H1 (cell line): ENCODE results near the gene LITAF. TPM values are rescaled to one million over a fixed set of nuclear protein-coding genes. Genes with fewer than 3 reads are reported as not detected.

Experiments
- CBX8 ChIP-seq: fragments of 300-800, 300-1000 bp; sonication (generic); IDR thresholded peaks from 2 replicates; pipeline ENCODE4 v1.7.1; 2016; ENCODE audit warnings: low read depth, low read length, borderline replicate concordance
- CEBPB ChIP-seq: IDR thresholded peaks from 2 replicates; pipeline ENCODE4 v1.6.1; 2012; ENCODE audit warnings: low read depth, low read length
- CHD1 ChIP-seq: IDR thresholded peaks from 2 replicates; pipeline ENCODE4 v1.6.1; 2012; ENCODE audit warnings: low read depth, low read length, improper control_type of control experiment
- EP300 ChIP-seq, 2 experiments: IDR thresholded peaks; 1 replicate in 1 of 2; 2 replicates in 1 of 2; pipeline ENCODE4 v1.6.1; 2011 to 2012; ENCODE audit warnings: low read depth in 2 of 2, low read length in 2 of 2, mild to moderate bottlenecking in 2 of 2, borderline replicate concordance in 1 of 2, inconsistent platforms in 1 of 2, moderate library complexity in 1 of 2
- EZH2 ChIP-seq: fragments of 200-600 bp; sonication (generic); IDR thresholded peaks from 2 replicates; pipeline ENCODE4 v1.7.1; 2012; ENCODE audit warnings: low read depth, mild to moderate bottlenecking, moderate library complexity, low read length, inconsistent platforms; ENCODE audit not compliant: severe bottlenecking
- FOSL1 ChIP-seq: IDR thresholded peaks from 2 replicates; pipeline ENCODE4 v1.6.1; 2011; ENCODE audit warnings: mild to moderate bottlenecking, low read depth, low read length, moderate library complexity; ENCODE audit not compliant: insufficient read depth
- HDAC2 ChIP-seq, 2 experiments: fragments of 300-600 bp in 1 of 2; sonication (generic) in 1 of 2; IDR thresholded peaks; 2 replicates each; pipeline ENCODE4 v1.6.1; 2011 to 2012; ENCODE audit warnings: low read depth in 2 of 2, low read length in 2 of 2, mild to moderate bottlenecking in 2 of 2, moderate library complexity in 2 of 2, borderline replicate concordance in 1 of 2, inconsistent platforms in 1 of 2
- HDAC6 ChIP-seq: IDR thresholded peaks from one replicate; pipeline ENCODE4 v1.7.1; 2012; ENCODE audit warnings: low read depth, mild to moderate bottlenecking, inconsistent platforms, low read length, moderate library complexity
- KDM5A ChIP-seq: fragments of 200-600 bp; IDR thresholded peaks from 2 replicates; pipeline ENCODE4 v1.7.1; 2012; ENCODE audit warnings: mild to moderate bottlenecking, low read length, inconsistent platforms, mixed read lengths
- MAFK ChIP-seq: IDR thresholded peaks from 2 replicates; pipeline ENCODE4 v1.6.1; 2012; ENCODE audit warnings: low read depth, mild to moderate bottlenecking, improper control_type of control experiment, low read length
- RFX5 ChIP-seq: IDR thresholded peaks from 2 replicates; pipeline ENCODE4 v1.6.1; 2011; ENCODE audit warnings: low read depth, low read length, improper control_type of control experiment, borderline replicate concordance
- RNF2 ChIP-seq: fragments of 200-900, 300-1000 bp; sonication (generic); IDR thresholded peaks from 2 replicates; pipeline ENCODE4 v1.7.1; 2016; ENCODE audit warnings: borderline replicate concordance, low read depth, mild to moderate bottlenecking, antibody characterized with exemption, low read length; ENCODE audit not compliant: poor library complexity, severe bottlenecking; ENCODE audit errors: missing control alignments
- RXRA ChIP-seq: IDR thresholded peaks from 2 replicates; pipeline ENCODE4 v1.6.1; 2011; ENCODE audit warnings: low read depth, mild to moderate bottlenecking, low read length, moderate library complexity; ENCODE audit not compliant: insufficient read depth
- SUZ12 ChIP-seq: fragments of 200-600 bp; sonication (generic); IDR thresholded peaks from 2 replicates; pipeline ENCODE4 v1.6.1; 2012; ENCODE audit warnings: mild to moderate bottlenecking, inconsistent platforms, low read length, moderate library complexity, mixed read lengths
- TAF1 ChIP-seq: IDR thresholded peaks from 2 replicates; pipeline ENCODE4 v1.6.1; 2011; ENCODE audit warnings: mild to moderate bottlenecking, low read depth, low read length
- TBP ChIP-seq: IDR thresholded peaks from 2 replicates; pipeline ENCODE4 v1.6.1; 2011; ENCODE audit warnings: low read depth, low read length, improper control_type of control experiment
- TEAD4 ChIP-seq: IDR thresholded peaks from 2 replicates; pipeline ENCODE4 v1.6.1; 2012; ENCODE audit warnings: low read depth, low read length, inconsistent platforms, mixed read lengths
- polyA plus RNA-seq, 7 experiments: library from polyadenylated mRNA; depleted of rRNA in 3 of 7; stranded (reverse) in 5 of 7; unstranded in 2 of 7; fragments of >200 nt in 5 of 7; fragments of 200-250 nt in 2 of 7; gene quantifications; 1 replicate in 5 of 7; 2 replicates in 1 of 7; 4 replicates in 1 of 7; pipeline versions ENCODE4 v1.2.1 to v1.2.3, GENCODE V29; 2011 to 2013; ENCODE audit warnings: missing spikeins in 2 of 7, mixed read lengths in 2 of 7
- total RNA-seq: library from RNA; stranded (reverse); fragmentation: NEBNext Ultra II Directional; extraction: Animal tissue kit (Norgen Biotek cat#: 25700); gene quantifications from 2 replicates; pipeline ENCODE4 v1.2.1, GENCODE V29; 2021
- TF ChIP-seq, protein P1 (sequence below), 3 experiments: IDR thresholded peaks; 1 replicate in 2 of 3; 2 replicates in 1 of 3; pipeline versions ENCODE4 v1.5.1 to v1.6.1; 2011; ENCODE audit warnings: low read length in 3 of 3, mild to moderate bottlenecking in 3 of 3, inconsistent platforms in 2 of 3, low read depth in 1 of 3, moderate library complexity in 1 of 3; ENCODE audit not compliant: insufficient read depth in 1 of 3; ENCODE audit errors: control extremely low read depth in 1 of 3
- TF ChIP-seq, protein P2 (sequence below): IDR thresholded peaks from 2 replicates; pipeline ENCODE4 v1.6.1; 2011; ENCODE audit warnings: low read length, improper control_type of control experiment
- TF ChIP-seq, protein P3 (sequence below): IDR thresholded peaks from 2 replicates; pipeline ENCODE4 v1.6.1; 2011; ENCODE audit warnings: low read depth, mild to moderate bottlenecking, low read length; ENCODE audit not compliant: insufficient read depth

Gene LITAF
- total and polyA plus RNA-seq, 2 of the 8 experiments (the other 6 are each of a cell fraction or from before 2014, with no cell fraction given): 165 to 205 TPM

DNA sequence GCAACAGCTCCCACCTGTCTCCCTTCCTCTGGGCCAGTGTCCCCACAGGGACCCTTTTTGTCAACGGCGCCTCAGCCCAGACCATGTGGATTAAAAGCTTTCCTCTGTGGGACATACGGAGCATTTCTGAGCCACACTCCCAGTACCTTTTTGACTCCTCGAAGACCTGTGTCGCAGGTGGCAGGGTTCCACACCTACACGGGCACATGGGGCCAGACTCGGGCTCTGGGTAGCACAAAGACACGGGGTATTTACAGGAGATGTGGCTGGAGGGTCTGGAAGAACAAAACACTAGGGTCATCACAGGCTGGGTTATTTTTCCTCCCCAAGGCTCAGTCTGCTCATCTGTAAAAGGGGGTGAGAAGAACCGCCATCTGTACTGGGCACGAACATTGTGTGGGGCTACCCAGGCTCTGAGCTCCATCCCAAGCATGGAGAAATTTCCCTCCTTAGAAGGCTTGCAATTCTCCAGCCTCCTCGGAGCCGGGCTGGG is 49.0 kb upstream of the LITAF start (continued):
- no peak for TF ChIP-seq HDAC6
- TF ChIP-seq EP300 (IDR thresholded peaks at IDR 0.05; ENCODE audit: borderline replicate concordance in 1 of 2, low read depth in 2 of 2, low read length in 2 of 2): no peak
- no peak for TF ChIP-seq TEAD4
- no peak for TF ChIP-seq HDAC2 (IDR thresholded peaks at IDR 0.05; ENCODE audit: borderline replicate concordance in 1 of 2, low read depth in 2 of 2, low read length in 2 of 2)
- TF ChIP-seq, protein P1, sequence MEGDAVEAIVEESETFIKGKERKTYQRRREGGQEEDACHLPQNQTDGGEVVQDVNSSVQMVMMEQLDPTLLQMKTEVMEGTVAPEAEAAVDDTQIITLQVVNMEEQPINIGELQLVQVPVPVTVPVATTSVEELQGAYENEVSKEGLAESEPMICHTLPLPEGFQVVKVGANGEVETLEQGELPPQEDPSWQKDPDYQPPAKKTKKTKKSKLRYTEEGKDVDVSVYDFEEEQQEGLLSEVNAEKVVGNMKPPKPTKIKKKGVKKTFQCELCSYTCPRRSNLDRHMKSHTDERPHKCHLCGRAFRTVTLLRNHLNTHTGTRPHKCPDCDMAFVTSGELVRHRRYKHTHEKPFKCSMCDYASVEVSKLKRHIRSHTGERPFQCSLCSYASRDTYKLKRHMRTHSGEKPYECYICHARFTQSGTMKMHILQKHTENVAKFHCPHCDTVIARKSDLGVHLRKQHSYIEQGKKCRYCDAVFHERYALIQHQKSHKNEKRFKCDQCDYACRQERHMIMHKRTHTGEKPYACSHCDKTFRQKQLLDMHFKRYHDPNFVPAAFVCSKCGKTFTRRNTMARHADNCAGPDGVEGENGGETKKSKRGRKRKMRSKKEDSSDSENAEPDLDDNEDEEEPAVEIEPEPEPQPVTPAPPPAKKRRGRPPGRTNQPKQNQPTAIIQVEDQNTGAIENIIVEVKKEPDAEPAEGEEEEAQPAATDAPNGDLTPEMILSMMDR (IDR thresholded peaks at IDR 0.05; ENCODE audit: control extremely low read depth in 1 of 3, insufficient read depth in 1 of 3, low read depth in 1 of 3, low read length in 3 of 3): no peak
- no peak for TF ChIP-seq RNF2
- TF ChIP-seq RXRA: no peak
- no peak for TF ChIP-seq CBX8
- TF ChIP-seq, protein P2, sequence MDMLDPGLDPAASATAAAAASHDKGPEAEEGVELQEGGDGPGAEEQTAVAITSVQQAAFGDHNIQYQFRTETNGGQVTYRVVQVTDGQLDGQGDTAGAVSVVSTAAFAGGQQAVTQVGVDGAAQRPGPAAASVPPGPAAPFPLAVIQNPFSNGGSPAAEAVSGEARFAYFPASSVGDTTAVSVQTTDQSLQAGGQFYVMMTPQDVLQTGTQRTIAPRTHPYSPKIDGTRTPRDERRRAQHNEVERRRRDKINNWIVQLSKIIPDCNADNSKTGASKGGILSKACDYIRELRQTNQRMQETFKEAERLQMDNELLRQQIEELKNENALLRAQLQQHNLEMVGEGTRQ: no peak
- TF ChIP-seq EZH2: no peak
- no peak for TF ChIP-seq CEBPB
- TF ChIP-seq, protein P3, sequence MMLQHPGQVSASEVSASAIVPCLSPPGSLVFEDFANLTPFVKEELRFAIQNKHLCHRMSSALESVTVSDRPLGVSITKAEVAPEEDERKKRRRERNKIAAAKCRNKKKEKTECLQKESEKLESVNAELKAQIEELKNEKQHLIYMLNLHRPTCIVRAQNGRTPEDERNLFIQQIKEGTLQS: no peak
- TF ChIP-seq RFX5: no peak
- no peak for TF ChIP-seq TBP
- no peak for TF ChIP-seq MAFK
- no peak for TF ChIP-seq CHD1
- TF ChIP-seq FOSL1: no peak
- no peak for TF ChIP-seq TAF1
- TF ChIP-seq SUZ12: 0 out of 2 replicates have a peak, but pooled peaks have one; percentile 24
- no peak for TF ChIP-seq KDM5A
